Esophagus muscularis mucosa (tissue), 4 donors: Measurements from ENCODE around the gene PIM1. TPM values are rescaled to one million over a fixed set of nuclear protein-coding genes. Genes with fewer than 3 reads are reported as not detected.
A peak's percentile ranks its signal among the peaks of the same experiment; 100 is the strongest.

Experiments
- DNase-seq: peaks from one replicate; pipeline ENCODE4 v3.0.0-alpha.2; 2017; ENCODE audit errors: extremely low spot score
- H3K27ac ChIP-seq, 4 donors: fragments of 200-600 bp; sonication (generic); replicated peaks in 1 of 4; 1 replicate in 3 of 4; 2 replicates in 1 of 4; pipeline ENCODE4 v1.5.1; 2016 to 2019; ENCODE audit warnings: mild to moderate bottlenecking in 1 of 4
- H3K27me3 ChIP-seq, 4 donors: fragments of 200-600 bp; sonication (generic); one replicate each; pipeline versions ENCODE4 v1.5.1 to v1.6.0; 2016 to 2019
- H3K36me3 ChIP-seq, 4 donors: fragments of 200-600 bp; sonication (generic); one replicate each; pipeline ENCODE4 v1.5.1; 2016 to 2019
- H3K4me1 ChIP-seq, 4 donors: fragments of 200-600 bp; sonication (generic); one replicate each; pipeline ENCODE4 v1.5.1; 2016 to 2019
- H3K4me3 ChIP-seq, 4 donors: fragments of 200-600 bp; sonication (generic); 1 replicate in 2 of 4; 2 replicates in 2 of 4; pipeline ENCODE4 v1.5.1; 2016 to 2019; ENCODE audit warnings: mild to moderate bottlenecking in 4 of 4, moderate library complexity in 1 of 4
- H3K9me3 ChIP-seq, 4 donors: fragments of 200-600 bp; sonication (generic); 1 replicate in 3 of 4; 2 replicates in 1 of 4; pipeline ENCODE4 v1.5.1; 2016 to 2019
- EP300 ChIP-seq: sonication (generic); formaldehyde crosslinking; IDR thresholded peaks from one replicate; pipeline ENCODE4 v1.6.1; 2017; ENCODE audit warnings: antibody characterized with exemption
- POLR2A ChIP-seq: fragments of 450-650 bp; IDR thresholded peaks from one replicate; pipeline ENCODE4 v1.6.1; 2017; ENCODE audit warnings: antibody characterized with exemption, moderate library complexity, mild to moderate bottlenecking, low read depth
- POLR2AphosphoS5 ChIP-seq, 2 donors: sonication (generic); formaldehyde crosslinking; IDR thresholded peaks; one replicate each; pipeline ENCODE4 v1.6.1; 2017; ENCODE audit warnings: antibody characterized with exemption in 2 of 2
- WGBS: methylation state at CpG from one replicate; pipeline ENCODE4 v1.1.5; 2018; 5-methylcytosine and 5-hydroxymethylcytosine counted together
- intact Hi-C: fragments of 100-400 bp; cut with DNase I; formaldehyde crosslinking; loops from one replicate; pipeline ENCODE4 v1.15.1; 2023
- total RNA-seq, 4 donors: library from RNA; depleted of rRNA; stranded (reverse); fragments of >200 nt; gene quantifications; one replicate each; pipeline versions ENCODE4 v1.1.0 to v1.2.1, GENCODE V29; 2016
- TF ChIP-seq, protein P1 (sequence below), 3 experiments: fragments of 200-600 bp in 2 of 3; fragments of 450-650 bp in 1 of 3; sonication (generic) in 2 of 3; IDR thresholded peaks; one replicate each; pipeline ENCODE4 v1.5.1; 2017 to 2019; ENCODE audit warnings: antibody characterized with exemption in 3 of 3, mild to moderate bottlenecking in 2 of 3, moderate library complexity in 1 of 3

The PIM1 gene
- total RNA-seq, 4 donors from 2014 or later, result 26.0 to 176 (median 26.5) TPM

DNA sequence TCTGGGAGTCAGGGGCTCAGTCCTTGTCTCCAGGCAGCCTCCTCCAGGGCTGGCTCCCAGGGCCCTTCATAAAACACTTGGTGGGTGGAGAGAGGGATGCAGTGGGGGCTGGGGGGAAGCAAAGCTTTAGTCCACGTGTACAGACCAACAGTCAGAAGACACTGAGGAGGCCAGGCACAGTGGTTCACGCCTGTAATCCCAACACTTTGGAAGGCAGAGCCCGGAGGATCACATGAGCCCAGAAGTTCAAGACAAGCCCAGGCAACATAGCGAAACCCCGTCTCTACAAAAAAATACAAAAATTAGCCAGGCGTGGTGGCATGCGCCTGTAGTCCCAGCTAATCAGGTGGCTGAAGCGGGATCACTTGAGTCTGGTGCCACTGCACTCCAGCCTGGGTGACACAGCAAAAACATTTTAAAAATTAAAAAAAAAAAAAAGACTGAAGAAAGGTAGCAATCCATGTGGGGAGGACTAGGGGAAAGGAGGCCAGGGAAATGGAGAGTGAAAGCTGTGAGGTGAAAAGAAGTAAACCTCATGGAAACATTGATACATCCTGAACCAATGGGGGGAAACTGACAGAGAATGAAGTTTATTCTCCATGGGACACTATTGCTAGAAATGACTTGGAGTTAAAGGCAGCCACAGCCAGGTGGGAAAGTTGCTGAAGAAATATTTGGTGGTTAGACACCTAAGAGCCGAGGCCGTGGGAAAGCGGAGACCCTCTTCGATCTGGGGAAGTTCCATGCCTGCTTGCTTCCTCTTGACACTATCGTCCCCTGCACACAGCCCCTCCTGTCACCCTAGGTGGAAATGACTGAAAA is 35.4 kb downstream of the PIM1 start:
- intact Hi-C loops, result loop anchor here (10.0 kb wide), 1 partner anchor 431 kb away; no protein-coding TSS in a partner anchor
- Histone ChIP-seq H3K4me1 (peaks cover 0 to 8% (median 5%) of the 10 kb centered on the region in 4 donors), H3K27me3 (no peaks in the 10 kb centered on the region), H3K27ac (no peak overlapping the region), H3K36me3 (no peaks in the 10 kb centered on the region), H3K4me3 (no peak overlapping the region), H3K9me3 (no peaks in the 10 kb centered on the region)
- no peak for DNase-seq
- TF ChIP-seq, protein P1, sequence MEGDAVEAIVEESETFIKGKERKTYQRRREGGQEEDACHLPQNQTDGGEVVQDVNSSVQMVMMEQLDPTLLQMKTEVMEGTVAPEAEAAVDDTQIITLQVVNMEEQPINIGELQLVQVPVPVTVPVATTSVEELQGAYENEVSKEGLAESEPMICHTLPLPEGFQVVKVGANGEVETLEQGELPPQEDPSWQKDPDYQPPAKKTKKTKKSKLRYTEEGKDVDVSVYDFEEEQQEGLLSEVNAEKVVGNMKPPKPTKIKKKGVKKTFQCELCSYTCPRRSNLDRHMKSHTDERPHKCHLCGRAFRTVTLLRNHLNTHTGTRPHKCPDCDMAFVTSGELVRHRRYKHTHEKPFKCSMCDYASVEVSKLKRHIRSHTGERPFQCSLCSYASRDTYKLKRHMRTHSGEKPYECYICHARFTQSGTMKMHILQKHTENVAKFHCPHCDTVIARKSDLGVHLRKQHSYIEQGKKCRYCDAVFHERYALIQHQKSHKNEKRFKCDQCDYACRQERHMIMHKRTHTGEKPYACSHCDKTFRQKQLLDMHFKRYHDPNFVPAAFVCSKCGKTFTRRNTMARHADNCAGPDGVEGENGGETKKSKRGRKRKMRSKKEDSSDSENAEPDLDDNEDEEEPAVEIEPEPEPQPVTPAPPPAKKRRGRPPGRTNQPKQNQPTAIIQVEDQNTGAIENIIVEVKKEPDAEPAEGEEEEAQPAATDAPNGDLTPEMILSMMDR (IDR thresholded peaks at IDR 0.05), result no peak
- TF ChIP-seq EP300 (no peak), POLR2A (no peak), POLR2AphosphoS5 (IDR thresholded peaks at IDR 0.05) (no peak)
- 71% methylated on average over 13 of the region's 13 CpGs for WGBS

DNA sequence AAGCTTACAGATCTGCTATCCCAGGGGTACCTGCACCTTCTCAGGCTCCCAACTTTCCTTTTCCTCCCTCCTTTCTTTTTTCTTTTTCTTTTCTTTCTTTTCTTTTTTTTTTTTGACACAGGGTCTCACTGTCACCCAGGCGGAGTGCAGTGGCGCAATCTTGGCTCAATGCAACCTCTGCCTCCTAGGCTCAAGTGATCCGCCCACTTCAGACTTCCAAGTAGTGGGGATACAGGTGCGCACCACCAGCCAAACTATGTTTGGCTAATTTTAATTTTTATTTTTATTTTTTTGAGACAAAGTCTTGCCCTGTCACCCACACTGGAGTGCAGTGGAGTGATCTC is 36.0 kb downstream of the PIM1 start:
- H3K27me3 ChIP-seq, result no peaks in the 10 kb centered on the region
- DNase-seq, result no peak
- TF ChIP-seq POLR2A (no peak), EP300 (no peak), POLR2AphosphoS5 (IDR thresholded peaks at IDR 0.05) (no peak)
- TF ChIP-seq, protein P1 (IDR thresholded peaks at IDR 0.05), result no peak
- H3K27ac ChIP-seq, result no peak overlapping the region
- intact Hi-C loops, result loop anchor here (10.0 kb wide), 1 partner anchor 431 kb away; no protein-coding TSS in a partner anchor
- WGBS, result 93% methylated on average over 4 of the region's 4 CpGs
- H3K9me3 ChIP-seq, result no peaks in the 10 kb centered on the region
- peaks cover 0 to 12% (median 7%) of the 10 kb centered on the region in 4 donors for H3K4me1 ChIP-seq
- H3K4me3 ChIP-seq, result no peak overlapping the region
- no peaks in the 10 kb centered on the region for H3K36me3 ChIP-seq

DNA sequence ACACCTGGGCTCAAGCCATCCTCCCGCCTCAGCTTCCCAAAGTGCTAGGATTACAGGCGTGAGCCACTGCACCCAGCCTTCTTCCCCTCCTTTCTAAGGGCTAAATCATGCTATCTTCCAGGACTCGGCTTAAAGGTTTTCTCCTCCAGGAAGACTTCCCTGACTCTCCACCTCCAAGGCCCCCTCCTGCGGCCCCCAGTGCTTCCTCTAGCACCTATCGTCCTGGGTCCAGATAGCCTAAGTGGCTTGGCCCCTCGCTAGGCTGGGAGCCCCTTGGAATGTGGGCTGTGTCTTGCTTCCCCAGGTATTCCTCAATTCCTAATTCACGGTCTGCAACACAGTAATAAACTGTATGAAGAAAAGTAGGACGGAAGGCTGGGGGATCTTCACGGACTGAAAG is 36.7 kb downstream of the PIM1 start:
- no peak for TF ChIP-seq POLR2A
- intact Hi-C loops, result loop anchor here (10.0 kb wide), 1 partner anchor 432 kb away; no protein-coding TSS in a partner anchor
- Histone ChIP-seq H3K27me3 (no peaks in the 10 kb centered on the region), H3K4me3 (no peak overlapping the region), H3K27ac (no peak overlapping the region), H3K9me3 (no peaks in the 10 kb centered on the region), H3K4me1 (peaks cover 0 to 12% (median 7%) of the 10 kb centered on the region in 4 donors), H3K36me3 (no peaks in the 10 kb centered on the region)
- WGBS, result 94% methylated on average over 9 of the region's 9 CpGs
- no peak for DNase-seq

DNA sequence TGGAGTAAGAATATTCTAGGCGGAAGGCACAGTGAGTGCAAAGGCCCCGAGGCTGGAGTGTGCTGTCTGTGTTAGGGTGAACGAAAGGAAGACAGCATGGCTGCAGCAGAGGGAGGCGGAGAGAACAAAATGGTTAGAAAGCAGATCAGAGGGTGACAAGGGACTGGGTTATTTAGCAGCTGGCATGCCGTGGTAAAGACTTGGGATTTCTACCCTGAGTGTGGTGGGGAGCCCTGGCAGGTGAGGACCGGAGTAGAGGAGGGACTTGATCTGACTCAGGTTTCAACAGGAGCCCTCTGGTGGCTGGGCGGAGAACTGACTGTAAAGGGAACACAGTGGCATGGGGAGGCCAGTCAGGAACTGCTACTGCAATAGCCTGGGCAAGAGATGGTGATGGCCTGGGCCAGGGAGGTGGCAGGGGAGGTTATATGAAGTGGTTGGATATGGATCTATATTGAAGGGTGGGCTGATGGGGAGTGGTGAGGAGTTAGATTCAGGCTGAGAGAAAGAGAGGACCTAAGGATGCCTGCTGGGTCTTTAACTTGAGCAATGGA is 38.0 kb downstream of the PIM1 start:
- Histone ChIP-seq H3K27ac (no peak overlapping the region), H3K36me3 (no peaks in the 10 kb centered on the region), H3K4me1 (peaks cover 0 to 12% (median 7%) of the 10 kb centered on the region in 4 donors), H3K4me3 (no peak overlapping the region), H3K9me3 (no peaks in the 10 kb centered on the region), H3K27me3 (no peaks in the 10 kb centered on the region)
- intact Hi-C loops, result loop anchor here (2.0 to 10.0 kb wide), 2 partner anchors 33 to 433 kb away; no protein-coding TSS in a partner anchor
- WGBS, result 60% methylated on average over 7 of the region's 7 CpGs
- TF ChIP-seq, protein P1 (IDR thresholded peaks at IDR 0.05), result peak; percentile 63 to 85 (median 78)
- TF ChIP-seq POLR2AphosphoS5 (IDR thresholded peaks at IDR 0.05), result no peak
- DNase-seq, result peak; percentile 97

DNA sequence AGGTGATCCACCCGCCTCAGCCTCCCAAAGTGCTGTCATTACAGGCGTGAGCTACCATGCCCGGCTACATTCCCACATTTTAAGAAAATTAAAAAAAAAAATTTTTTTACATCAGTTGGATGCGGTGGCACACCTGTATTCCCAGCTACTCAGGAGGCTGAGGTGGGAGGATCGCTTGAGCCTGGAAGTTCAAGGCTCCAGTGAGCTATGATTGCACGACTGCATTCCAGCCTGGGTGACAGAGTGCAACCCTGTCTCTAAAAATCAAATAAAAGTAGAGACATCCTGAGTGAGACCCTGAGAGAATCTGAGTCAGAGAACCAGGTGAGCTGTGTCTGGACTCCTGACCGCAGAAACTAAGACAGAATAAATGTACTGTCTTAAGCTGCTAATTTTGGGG is 38.8 kb downstream of the PIM1 start:
- Histone ChIP-seq H3K4me1 (peaks cover 0 to 12% (median 7%) of the 10 kb centered on the region in 4 donors), H3K27me3 (no peaks in the 10 kb centered on the region), H3K27ac (no peak overlapping the region), H3K36me3 (no peaks in the 10 kb centered on the region), H3K9me3 (no peaks in the 10 kb centered on the region), H3K4me3 (no peak overlapping the region)
- DNase-seq, result no peak
- TF ChIP-seq POLR2AphosphoS5 (IDR thresholded peaks at IDR 0.05) (no peak), POLR2A (no peak), EP300 (no peak)
- TF ChIP-seq, protein P1 (IDR thresholded peaks at IDR 0.05), result no peak
- WGBS, result 94% methylated on average over 7 of the region's 7 CpGs
- intact Hi-C loops, result loop anchor here (2.0 to 10.0 kb wide), 2 partner anchors 34 to 434 kb away; no protein-coding TSS in a partner anchor
